Keratinocyte (primary cell): ENCODE data around the gene PPIC. TPM values are rescaled to one million over a fixed set of nuclear protein-coding genes. Genes with fewer than 3 reads are reported as not detected.

Source experiments
- DNase-seq: peaks from one replicate; pipeline ENCODE4 v3.0.0-alpha.2; 2011; ENCODE audit warnings: low read depth, missing footprints, low spot score
- FAIRE-seq: peaks from 2 replicates; lab custom pipeline; 2011; peaks lifted over from hg19 to GRCh38; lab: Jason Lieb, UNC
- H2AFZ ChIP-seq: 2 replicates; pipeline ENCODE4 v1.6.0; 2012; ENCODE audit warnings: low read length, control low read depth, inconsistent platforms; ENCODE audit not compliant: control insufficient read depth
- H3K27ac ChIP-seq: 2 replicates; pipeline ENCODE4 v1.5.1; 2011; ENCODE audit warnings: low read length; ENCODE audit not compliant: control insufficient read depth, insufficient read depth
- H3K27me3 ChIP-seq: 3 replicates; pipeline ENCODE4 v1.6.0; 2011; ENCODE audit warnings: low read length; ENCODE audit not compliant: control insufficient read depth, insufficient read depth; ENCODE audit errors: extremely low read depth
- H3K36me3 ChIP-seq, 2 experiments: 2 replicates in 1 of 2; 3 replicates in 1 of 2; pipeline ENCODE4 v1.5.1; 2011; ENCODE audit warnings: low read length in 2 of 2, mild to moderate bottlenecking in 1 of 2; ENCODE audit not compliant: control insufficient read depth in 2 of 2, insufficient read depth in 2 of 2; ENCODE audit errors: extremely low read depth in 1 of 2
- H3K4me1 ChIP-seq: 3 replicates; pipeline ENCODE4 v1.5.1; 2011; ENCODE audit warnings: low read length; ENCODE audit not compliant: control insufficient read depth, insufficient read depth; ENCODE audit errors: extremely low read depth
- H3K4me2 ChIP-seq: 3 replicates; pipeline ENCODE4 v1.6.0; 2011; ENCODE audit warnings: low read depth, low read length; ENCODE audit not compliant: control insufficient read depth, insufficient read depth; ENCODE audit errors: extremely low read depth
- H3K4me3 ChIP-seq, 3 experiments: fragments of 200-600 bp in 1 of 3; sonication (generic) in 1 of 3; 2 replicates in 2 of 3; 3 replicates in 1 of 3; pipeline ENCODE4 v1.5.1; 2011 to 2016; ENCODE audit warnings: low read length in 3 of 3, mild to moderate bottlenecking in 3 of 3, control low read depth in 2 of 3, inconsistent platforms in 1 of 3, low read depth in 1 of 3, mixed read lengths in 1 of 3, mixed run types in 1 of 3, moderate library complexity in 1 of 3; ENCODE audit not compliant: control insufficient read depth in 2 of 3, insufficient read depth in 2 of 3; ENCODE audit errors: extremely low read depth in 1 of 3
- H3K79me2 ChIP-seq: 2 replicates; pipeline ENCODE4 v1.6.0; 2012; ENCODE audit warnings: low read length; ENCODE audit not compliant: control insufficient read depth, insufficient read depth
- H3K9ac ChIP-seq: 3 replicates; pipeline ENCODE4 v1.6.0; 2011; ENCODE audit warnings: low read length; ENCODE audit not compliant: control insufficient read depth, insufficient read depth; ENCODE audit errors: extremely low read depth
- H3K9me1 ChIP-seq: 3 replicates; pipeline ENCODE4 v1.6.0; 2011; ENCODE audit warnings: low read length; ENCODE audit not compliant: control insufficient read depth, insufficient read depth; ENCODE audit errors: extremely low read depth
- H3K9me3 ChIP-seq: 2 replicates; pipeline ENCODE4 v1.5.1; 2012; ENCODE audit warnings: low read depth, low read length; ENCODE audit not compliant: control insufficient read depth
- H4K20me1 ChIP-seq: 3 replicates; pipeline ENCODE4 v1.6.0; 2011; ENCODE audit warnings: low read length; ENCODE audit not compliant: control insufficient read depth, insufficient read depth; ENCODE audit errors: extremely low read depth
- CTCF ChIP-seq, 3 experiments: IDR thresholded peaks in 1 of 3; conservative IDR thresholded peaks in 1 of 3; optimal IDR thresholded peaks in 1 of 3; 2 replicates in 2 of 3; 3 replicates in 1 of 3; pipeline versions ENCODE3 to v1.5.1; 2011; ENCODE audit warnings: low read length in 3 of 3, mild to moderate bottlenecking in 3 of 3, moderate library complexity in 2 of 3, control low read depth in 1 of 3, inconsistent platforms in 1 of 3; ENCODE audit not compliant: insufficient read depth in 2 of 3; ENCODE audit errors: extremely low read depth in 1 of 3
- EZH2 ChIP-seq: IDR thresholded peaks from one replicate; pipeline ENCODE4 v1.6.1; 2012; ENCODE audit warnings: inconsistent platforms, mild to moderate bottlenecking, low read length, moderate library complexity
- dilution Hi-C: fragments of 300-500 bp; cut with MboI; formaldehyde crosslinking; loops from one replicate; pipeline ENCODE4 v1.7.0; 2020; ENCODE audit warnings: low sequenced_read_pairs; ENCODE audit not compliant: extremely low pct_ligation_motif_present
- polyA plus RNA-seq, 5 experiments: library from polyadenylated mRNA; depleted of rRNA in 3 of 5; stranded (reverse) in 3 of 5; stranded (forward) in 1 of 5; unstranded in 1 of 5; fragments of >200 nt; gene quantifications; 1 replicate in 1 of 5; 2 replicates in 3 of 5; 3 replicates in 1 of 5; pipeline versions ENCODE4 v1.2.1 to v1.2.3, GENCODE V29; 2011 to 2012; ENCODE audit warnings: missing spikeins in 2 of 5, low read depth in 1 of 5, low replicate concordance in 1 of 5

The PPIC gene
- polyA plus RNA-seq, 1 donor (not counting 4 experiments of a cell fraction or from before 2014, with no cell fraction given) = 26.5 TPM

GRCh38 chr5:123059455-123059854 is 22.9 kb upstream of the PPIC start:
- Histone ChIP-seq H3K9me3 (no peaks in the 10 kb centered on the region), H3K36me3 (no peaks in the 10 kb centered on the region), H3K9ac (no peak overlapping the region), H3K4me3 (no peak overlapping the region), H3K4me2 (no peak overlapping the region), H3K4me1 (no peaks in the 10 kb centered on the region), H2AFZ (no peak overlapping the region), H3K79me2 (no peaks in the 10 kb centered on the region), H3K27ac (no peak overlapping the region), H3K9me1 (no peaks in the 10 kb centered on the region), H4K20me1 (no peaks in the 10 kb centered on the region), H3K27me3 (peaks cover 4% of the 10 kb centered on the region)
- dilution Hi-C loops = no loop called here
- DNase-seq (no peak), FAIRE-seq (no peak)
- no peak for TF ChIP-seq CTCF (optimal IDR thresholded peaks at IDR 0.05 in 1 of 3, IDR thresholded peaks at IDR 0.05 in 1 of 3, conservative IDR thresholded peaks at IDR 0.05 in 1 of 3; ENCODE audit: extremely low read depth in 1 of 3, insufficient read depth in 2 of 3, low read length in 3 of 3)
- TF ChIP-seq EZH2 = no peak

DNA sequence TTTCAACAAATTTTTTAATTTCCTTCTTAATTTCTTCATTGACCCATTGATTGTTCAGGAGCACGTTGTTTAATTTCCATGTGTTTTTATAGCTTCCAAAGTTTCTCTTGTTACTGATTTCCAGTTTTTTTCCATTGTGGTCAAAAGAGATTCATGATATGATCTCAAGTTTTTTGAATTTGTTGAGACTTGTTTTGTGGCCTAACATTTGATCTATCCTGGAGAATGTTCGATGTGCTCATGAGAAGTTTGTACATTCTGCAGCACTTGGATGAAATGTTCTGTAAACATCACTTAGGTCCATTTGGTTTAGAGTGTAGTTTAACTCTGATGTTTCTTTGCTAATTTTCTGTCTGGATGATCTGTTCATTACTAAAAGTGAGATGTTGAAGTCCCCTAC is 14.7 kb upstream of the PPIC start:
- H3K27me3 ChIP-seq = peaks cover under 1% of the 10 kb centered on the region
- DNase-seq (no peak), FAIRE-seq (no peak)
- no peaks in the 10 kb centered on the region for H4K20me1 ChIP-seq
- H3K9me3 ChIP-seq = no peaks in the 10 kb centered on the region
- no peak overlapping the region for H3K4me3 ChIP-seq
- no peaks in the 10 kb centered on the region for H3K9me1 ChIP-seq
- H3K4me1 ChIP-seq = no peaks in the 10 kb centered on the region
- no peaks in the 10 kb centered on the region for H3K36me3 ChIP-seq
- no peak overlapping the region for H3K9ac ChIP-seq
- no peak overlapping the region for H3K4me2 ChIP-seq
- H3K79me2 ChIP-seq = no peaks in the 10 kb centered on the region
- H2AFZ ChIP-seq = no peak overlapping the region
- dilution Hi-C loops = no loop called here
- no peak overlapping the region for H3K27ac ChIP-seq
- TF ChIP-seq EZH2 (no peak), CTCF (optimal IDR thresholded peaks at IDR 0.05 in 1 of 3, IDR thresholded peaks at IDR 0.05 in 1 of 3, conservative IDR thresholded peaks at IDR 0.05 in 1 of 3; ENCODE audit: extremely low read depth in 1 of 3, insufficient read depth in 2 of 3, low read length in 3 of 3) (no peak)
